ENCODE measurements around the gene DRD1.
"Not testable (repeated sequence)": the region's sequence is repeated elsewhere in the genome, so short reads cannot be mapped to it uniquely, and the experiment has no call there.

DRD1 gene

DNA sequence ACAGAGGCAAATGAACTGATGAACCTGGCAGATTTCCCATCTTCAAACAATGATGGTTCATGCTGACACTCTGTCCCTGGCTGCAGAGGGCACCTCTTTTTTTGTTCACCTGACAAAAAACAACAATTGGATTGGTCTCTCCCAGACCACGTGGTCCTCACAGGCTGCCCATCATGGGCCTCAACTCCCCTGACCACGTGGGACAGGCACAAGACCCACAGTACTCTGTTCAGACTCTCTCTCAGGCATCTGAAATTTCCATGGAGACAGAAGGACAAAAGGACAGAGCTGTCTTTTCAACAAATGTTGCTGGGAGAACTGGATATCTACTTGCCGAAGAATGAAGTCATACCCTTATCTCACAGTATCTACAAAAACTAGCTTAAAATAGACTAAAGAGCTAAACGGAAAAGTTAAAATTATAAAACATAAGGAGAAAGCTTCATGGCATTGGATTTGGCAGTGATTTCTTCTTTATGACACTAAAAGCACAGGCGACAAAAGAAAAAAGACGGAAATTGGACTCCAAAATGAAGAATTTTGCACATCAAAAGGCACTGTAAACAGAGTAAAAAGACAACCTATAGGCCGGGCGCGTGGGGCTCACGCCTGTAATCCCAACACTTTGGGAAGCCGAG, 12.2 kb upstream of the DRD1 start:
- TF ChIP-seq, protein P1, sequence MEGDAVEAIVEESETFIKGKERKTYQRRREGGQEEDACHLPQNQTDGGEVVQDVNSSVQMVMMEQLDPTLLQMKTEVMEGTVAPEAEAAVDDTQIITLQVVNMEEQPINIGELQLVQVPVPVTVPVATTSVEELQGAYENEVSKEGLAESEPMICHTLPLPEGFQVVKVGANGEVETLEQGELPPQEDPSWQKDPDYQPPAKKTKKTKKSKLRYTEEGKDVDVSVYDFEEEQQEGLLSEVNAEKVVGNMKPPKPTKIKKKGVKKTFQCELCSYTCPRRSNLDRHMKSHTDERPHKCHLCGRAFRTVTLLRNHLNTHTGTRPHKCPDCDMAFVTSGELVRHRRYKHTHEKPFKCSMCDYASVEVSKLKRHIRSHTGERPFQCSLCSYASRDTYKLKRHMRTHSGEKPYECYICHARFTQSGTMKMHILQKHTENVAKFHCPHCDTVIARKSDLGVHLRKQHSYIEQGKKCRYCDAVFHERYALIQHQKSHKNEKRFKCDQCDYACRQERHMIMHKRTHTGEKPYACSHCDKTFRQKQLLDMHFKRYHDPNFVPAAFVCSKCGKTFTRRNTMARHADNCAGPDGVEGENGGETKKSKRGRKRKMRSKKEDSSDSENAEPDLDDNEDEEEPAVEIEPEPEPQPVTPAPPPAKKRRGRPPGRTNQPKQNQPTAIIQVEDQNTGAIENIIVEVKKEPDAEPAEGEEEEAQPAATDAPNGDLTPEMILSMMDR (conservative IDR thresholded peaks at IDR 0.05; ENCODE audit: low read depth, low read length), result no peak
- H3K4me3 ChIP-seq (ENCODE audit: low read depth, low read length), result no peak overlapping the region
- DNase-seq (ENCODE audit: low read depth), result no peak

DNA sequence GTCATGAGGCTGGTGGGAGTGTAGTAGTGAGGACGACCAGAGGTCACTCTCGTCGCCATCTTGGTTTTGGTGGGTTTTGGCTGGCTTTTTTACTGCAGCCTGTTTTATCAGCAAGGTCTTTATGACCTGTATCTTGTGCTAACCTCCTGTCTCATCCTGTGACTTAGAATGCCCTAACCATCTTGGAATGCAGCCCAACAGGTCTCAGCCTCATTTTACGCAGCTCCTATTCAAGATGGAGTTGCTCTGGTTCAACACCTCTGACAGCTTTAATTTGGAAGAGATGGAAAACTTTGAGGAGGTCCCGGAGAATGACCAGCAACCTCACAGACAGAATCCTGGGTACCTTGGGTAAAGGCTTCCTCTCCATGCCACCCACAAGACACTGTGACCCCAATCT, 10.4 kb upstream of the DRD1 start:
- not testable (repeated sequence) for H3K4me3 ChIP-seq (ENCODE audit: low read depth, low read length); DNase-seq (ENCODE audit: low read depth)

DNA sequence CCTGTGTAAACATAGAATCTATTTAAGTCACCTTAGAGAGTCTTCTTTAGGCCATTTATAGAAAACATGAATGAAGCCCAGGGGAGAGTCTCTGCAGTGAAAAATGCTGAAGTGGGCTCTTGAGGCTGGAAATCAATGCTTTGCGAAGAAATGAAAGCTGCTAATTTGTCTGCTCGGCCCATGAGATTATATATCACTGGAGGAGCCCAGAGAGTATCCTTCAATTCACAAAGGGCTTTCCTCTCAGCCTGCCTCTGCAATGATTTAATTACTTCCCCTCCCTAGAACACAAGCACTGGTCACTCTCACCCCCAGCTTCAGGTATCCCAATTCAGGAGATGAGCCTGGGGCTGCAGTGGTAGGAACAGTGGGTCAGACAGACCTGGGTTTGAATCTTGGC, 8.2 kb upstream of the DRD1 start:
- no peak for DNase-seq (ENCODE audit: low read depth)
- H3K4me3 ChIP-seq (ENCODE audit: low read depth, low read length), result no peak overlapping the region
- TF ChIP-seq, protein P1 (conservative IDR thresholded peaks at IDR 0.05; ENCODE audit: low read depth, low read length), result no peak

DNA sequence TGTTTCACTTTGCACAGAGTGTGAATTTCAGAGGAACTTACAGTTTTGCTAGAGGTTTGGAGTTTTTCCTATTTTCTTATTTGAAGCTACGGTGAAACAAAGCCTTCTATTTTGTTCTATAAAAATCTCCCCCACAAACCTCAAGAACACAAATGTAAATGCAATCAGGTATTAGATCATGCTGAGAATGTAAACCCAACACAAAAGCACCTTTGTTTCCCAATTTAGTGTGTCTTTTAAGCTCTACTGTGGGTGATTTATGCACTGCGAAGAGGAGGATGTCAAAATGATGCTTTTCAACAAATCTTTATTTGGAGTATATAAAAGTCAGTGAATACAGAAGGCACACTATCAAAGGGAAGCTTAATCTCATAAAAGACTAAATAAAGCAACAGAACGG, 4.3 kb upstream of the DRD1 start:
- no peak for DNase-seq (ENCODE audit: low read depth)
- H3K4me3 ChIP-seq (ENCODE audit: low read depth, low read length), result no peak overlapping the region
- TF ChIP-seq, protein P1 (conservative IDR thresholded peaks at IDR 0.05; ENCODE audit: low read depth, low read length), result no peak

DNA sequence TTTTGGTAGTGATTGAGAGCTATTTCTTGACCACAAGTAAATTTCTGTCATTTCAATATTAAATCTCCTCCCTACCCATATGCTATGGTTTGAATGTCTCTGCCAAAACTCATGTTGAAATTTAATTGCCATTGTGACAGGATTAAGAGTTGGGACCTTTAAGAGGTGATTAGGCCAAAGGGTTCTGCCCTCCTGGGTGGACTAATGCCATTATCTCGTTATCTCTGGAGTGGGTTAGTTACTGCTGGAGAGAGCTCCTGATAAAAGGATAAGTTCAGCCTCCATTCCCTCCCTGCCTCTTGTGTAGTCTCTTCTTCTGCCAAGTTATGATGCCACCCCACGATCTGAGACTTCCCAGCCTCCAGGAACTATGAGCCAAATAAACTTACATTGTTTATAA, 3.6 kb upstream of the DRD1 start:
- no peak for DNase-seq (ENCODE audit: low read depth)
- TF ChIP-seq, protein P1 (conservative IDR thresholded peaks at IDR 0.05; ENCODE audit: low read depth, low read length), result no peak
- H3K4me3 ChIP-seq (ENCODE audit: low read depth, low read length), result no peak overlapping the region

DNA sequence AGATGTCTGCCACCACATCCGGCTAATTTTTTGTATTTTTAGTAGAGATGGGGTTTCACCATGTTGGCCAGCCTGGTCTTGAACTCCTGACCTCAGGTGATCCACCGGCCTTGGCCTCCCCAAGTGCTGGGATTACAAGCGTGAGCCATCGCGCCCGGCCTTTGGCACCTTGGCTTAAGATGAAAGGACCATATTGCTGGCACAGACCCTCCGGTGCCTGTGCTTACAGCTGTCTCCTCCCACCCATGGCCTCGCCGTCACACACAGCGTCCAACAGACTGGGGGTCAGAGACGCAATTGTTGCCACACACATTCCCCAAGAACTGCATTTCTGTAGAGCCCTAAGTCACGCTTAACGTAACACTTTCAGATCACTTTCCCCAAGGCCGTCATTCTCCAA, 2.4 kb upstream of the DRD1 start:
- not testable (repeated sequence) for H3K4me3 ChIP-seq (ENCODE audit: low read depth, low read length); DNase-seq (ENCODE audit: low read depth)

DNA sequence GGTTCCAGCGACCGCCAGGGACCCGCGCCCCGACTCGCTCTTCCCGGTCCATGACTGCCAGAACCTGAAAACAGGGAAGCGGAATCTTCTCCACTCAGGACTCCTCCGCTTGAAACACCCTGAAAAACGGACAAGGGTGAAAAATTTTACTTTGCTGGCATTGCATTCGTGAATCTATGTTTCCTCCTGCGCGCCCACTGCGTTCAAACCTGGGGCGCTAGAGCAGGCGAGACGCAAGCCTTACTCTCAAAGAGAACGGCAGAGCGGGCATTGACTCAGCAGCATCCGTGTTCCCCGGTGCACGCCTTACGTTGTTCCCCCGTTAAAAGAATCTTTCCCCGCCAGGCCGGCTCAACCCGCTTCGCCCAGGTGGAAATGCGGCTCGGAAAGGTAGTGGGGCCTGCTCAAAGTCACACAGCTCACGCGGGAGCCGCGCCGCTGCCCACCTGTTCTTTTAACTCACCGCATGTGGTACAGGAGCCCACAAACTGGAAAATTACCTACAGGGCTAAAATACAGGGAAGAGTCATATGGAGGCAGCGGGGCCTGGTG, 999 bp upstream of the DRD1 start:
- no peak overlapping the region for H3K4me3 ChIP-seq (ENCODE audit: low read depth, low read length)
- DNase-seq (ENCODE audit: low read depth), result no peak
- TF ChIP-seq, protein P1 (conservative IDR thresholded peaks at IDR 0.05; ENCODE audit: low read depth, low read length), result no peak

DNA sequence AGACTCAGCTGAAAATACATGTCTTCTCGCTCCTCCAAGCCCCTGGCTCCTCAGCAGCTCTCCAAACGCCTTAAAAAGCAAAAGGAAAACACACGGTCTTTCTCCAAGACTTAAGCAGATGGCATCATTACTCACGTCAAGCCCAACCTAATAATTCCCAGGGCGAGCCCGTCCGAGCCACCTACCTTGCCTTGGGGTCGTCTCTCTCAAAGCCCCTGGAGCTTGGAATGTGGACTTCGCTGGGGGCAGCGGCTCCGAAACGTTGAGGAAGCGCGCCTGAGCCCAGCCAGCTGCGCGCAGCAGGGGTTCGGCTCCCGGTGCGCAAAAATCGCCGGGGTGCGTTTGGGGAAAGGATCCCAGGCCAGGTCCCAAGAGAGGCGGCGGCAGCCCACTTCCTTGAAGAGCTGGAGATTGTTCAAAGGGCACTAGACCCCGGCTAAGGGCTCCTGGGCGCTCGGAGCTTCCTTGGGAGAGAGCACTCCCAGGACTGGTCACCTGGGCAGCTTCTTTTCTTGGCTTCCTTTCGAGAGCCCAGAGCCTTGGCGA, 395 bp downstream of the DRD1 start:
- TF ChIP-seq, protein P1 (conservative IDR thresholded peaks at IDR 0.05; ENCODE audit: low read depth, low read length), result no peak
- no peak overlapping the region for H3K4me3 ChIP-seq (ENCODE audit: low read depth, low read length)
- peak; percentile 10 for DNase-seq (ENCODE audit: low read depth)

Data from choroid plexus epithelial cell (primary cell).